A375 (cell line): ENCODE measurements around the gene SLC4A5. TPM values are rescaled to one million over a fixed set of nuclear protein-coding genes. Genes with fewer than 3 reads are reported as not detected.

Source experiments
- small RNA-seq: library from RNA; depleted of rRNA; stranded (forward); fragments of <200 nt; gene quantifications from one replicate; pipeline ENCODE3, GENCODE V24; 2014
- total RNA-seq: library from RNA; depleted of rRNA; stranded (reverse); fragments of >200 nt; shearing (Covaris generic); gene quantifications from 2 replicates; pipeline ENCODE4 v1.2.3, GENCODE V29; 2014; rRNA removed

SLC4A5 gene
- 0.16 TPM in 1 of 2 replicates, not detected in the other for total RNA-seq

GRCh38 chr2:74343316-74343715, at the start of gene SLC4A5:
SLC4A5 (minus strand) TSS chr2:74343416; CDS start chr2:74315023, 28,393 bp downstream.

GRCh38 chr2:74379851-74380789, 36.9 kb upstream of the SLC4A5 start, which contains the start of gene DCTN1:
DCTN1 (minus strand) TSS chr2:74380311; CDS start chr2:74380037, 274 bp downstream.

GRCh38 chr2:74198461-74199274, 144.5 kb downstream of the SLC4A5 start, which contains the start of gene MTHFD2:
MTHFD2 (plus strand) TSS chr2:74198615; CDS start chr2:74198642, 27 bp downstream.

GRCh38 chr2:74178211-74179062, 164.8 kb downstream of the SLC4A5 start, which contains the start of gene MOB1A:
MOB1A (minus strand) TSS chr2:74178879; CDS start chr2:74178674, 205 bp downstream.

Small RNA genes within 50 kb of the gene (small RNA-seq; reads per million reads assigned to genes)
- gene RNU6-542P (not detected), gene TAF13P2 (not detected)

Other genes starting within 250 kb of the SLC4A5 start
- gene BOLA3, start 195.5 kb downstream of the SLC4A5 start, total RNA-seq: 83.3 and 90.3 TPM in 2 replicates
- 40.7 and 42.8 TPM in 2 replicates for gene MOB1A, start 164.5 kb downstream of the SLC4A5 start, total RNA-seq
- gene MTHFD2, start 144.8 kb downstream of the SLC4A5 start, total RNA-seq: 443 and 475 TPM in 2 replicates
- gene DCTN1, start 36.9 kb upstream of the SLC4A5 start, total RNA-seq: 78.8 and 83.3 TPM in 2 replicates
- 5.5 and 8.5 TPM in 2 replicates for gene C2orf81, start 78.2 kb upstream of the SLC4A5 start, total RNA-seq
- 119 and 142 TPM in 2 replicates for gene WDR54, start 78.3 kb upstream of the SLC4A5 start, total RNA-seq
- 27.1 and 30.5 TPM in 2 replicates for gene RTKN, start 98.5 kb upstream of the SLC4A5 start, total RNA-seq
- gene INO80B, start 111.7 kb upstream of the SLC4A5 start, total RNA-seq: 30.3 and 40.9 TPM in 2 replicates
- 72.6 and 93.6 TPM in 2 replicates for gene WBP1, start 115.0 kb upstream of the SLC4A5 start, total RNA-seq
- gene MOGS, start 122.0 kb upstream of the SLC4A5 start, total RNA-seq: 64.9 and 65.6 TPM in 2 replicates
- gene MRPL53, start 129.3 kb upstream of the SLC4A5 start, total RNA-seq: 95.8 and 110 TPM in 2 replicates
- 16.1 and 18.6 TPM in 2 replicates for gene CCDC142, start 139.6 kb upstream of the SLC4A5 start, total RNA-seq
- 33.5 and 57.6 TPM in 2 replicates for gene TTC31, start 139.7 kb upstream of the SLC4A5 start, total RNA-seq
- gene LBX2, start 156.2 kb upstream of the SLC4A5 start, total RNA-seq: 16.3 and 18.1 TPM in 2 replicates
- 28.8 and 29.3 TPM in 2 replicates for gene PCGF1, start 164.3 kb upstream of the SLC4A5 start, total RNA-seq
- 1.8 and 2.8 TPM in 2 replicates for gene TLX2, start 171.0 kb upstream of the SLC4A5 start, total RNA-seq
- not detected in 2 replicates for gene DQX1, start 182.8 kb upstream of the SLC4A5 start, total RNA-seq
- gene AUP1, start 186.3 kb upstream of the SLC4A5 start, total RNA-seq: 161 and 168 TPM in 2 replicates
- gene HTRA2, start 186.5 kb upstream of the SLC4A5 start, total RNA-seq: 50.9 and 52.6 TPM in 2 replicates
- gene LOXL3, start 210.5 kb upstream of the SLC4A5 start, total RNA-seq: 158 and 171 TPM in 2 replicates
- gene DOK1, start 211.3 kb upstream of the SLC4A5 start, total RNA-seq: 11.1 and 11.5 TPM in 2 replicates